Stimulated activated CD4-positive, alpha-beta T cell treated with anti-CD3 and anti-CD28 coated beads, TNF-alpha, amount 100 ng/mL, for 48 hours (primary cell): ENCODE data around the gene GINM1.

Experiments used
- DNase-seq, 3 donors: peaks; one replicate each; pipeline ENCODE4 v3.0.0-alpha.2; 2020; ENCODE audit warnings: low read depth in 3 of 3

The GINM1 gene

GRCh38 chr6:149565527-149566409, at the start of gene GINM1:
Gene GINM1 (plus strand): TSS chr6:149566375. CDS start chr6:149566415, 40 bp downstream.
- DNase-seq: peak; percentile 90 to 93 (median 90)

- DNase-seq: no peak
These were observed 36.5 kb upstream of the GINM1 start for GRCh38 chr6:149529650-149530049.

GRCh38 chr6:149534742-149535141, 31.4 kb upstream of the GINM1 start:
- DNase-seq: no peak

GRCh38 chr6:149541139-149541538, 25.0 kb upstream of the GINM1 start:
- no peak for DNase-seq

- no peak for DNase-seq
These were observed 21.4 kb upstream of the GINM1 start for GRCh38 chr6:149544646-149545257.

GRCh38 chr6:149545258-149545753, 20.9 kb upstream of the GINM1 start:
- DNase-seq: peak in 1 of 3 donors; percentile 32

- peak; percentile 90 to 96 (median 92) for DNase-seq
These were observed 20.3 kb upstream of the GINM1 start, which contains the start of gene PPIL4 for GRCh38 chr6:149545754-149546471. Gene PPIL4 (minus strand): TSS chr6:149546043. CDS start chr6:149546005, 38 bp downstream.

GRCh38 chr6:149551920-149552319, 14.3 kb upstream of the GINM1 start:
- DNase-seq: no peak

- DNase-seq: no peak
These were observed 8.1 kb upstream of the GINM1 start for GRCh38 chr6:149558029-149558428.

- no peak for DNase-seq
These were observed 6.8 kb upstream of the GINM1 start for GRCh38 chr6:149559389-149559788.

GRCh38 chr6:149560736-149561135, 5.4 kb upstream of the GINM1 start:
- no peak for DNase-seq

- no peak for DNase-seq
These were observed 2.8 kb upstream of the GINM1 start for GRCh38 chr6:149563203-149563927.

GRCh38 chr6:149563928-149564325, 2.2 kb upstream of the GINM1 start:
- no peak for DNase-seq

GRCh38 chr6:149566410-149567193, 427 bp downstream of the GINM1 start:
- peak; percentile 18 to 40 (median 18) for DNase-seq

GRCh38 chr6:149567194-149567586, 1.0 kb downstream of the GINM1 start:
- DNase-seq: no peak

- DNase-seq: no peak
These were observed 1.9 kb downstream of the GINM1 start for GRCh38 chr6:149567945-149568585.

GRCh38 chr6:149580880-149581279, 14.7 kb downstream of the GINM1 start:
- DNase-seq: no peak

- DNase-seq: no peak
These were observed 15.2 kb downstream of the GINM1 start for GRCh38 chr6:149581349-149581748.

- no peak for DNase-seq
These were observed 20.0 kb downstream of the GINM1 start for GRCh38 chr6:149586149-149586548.

- no peak for DNase-seq
These were observed 26.8 kb downstream of the GINM1 start for GRCh38 chr6:149592983-149593382.
